HCT116 (cell line): ENCODE data around the gene CAMKMT.

Experiments
- CEBPB ChIP-seq: IDR thresholded peaks from 2 replicates; pipeline ENCODE4 v1.6.1; 2012; ENCODE audit warnings: low read depth
- EZH2 ChIP-seq: fragments of 200-600 bp; sonication (generic); IDR thresholded peaks from 2 replicates; pipeline ENCODE4 v1.6.1; 2017; ENCODE audit warnings: antibody characterized with exemption, mixed run types
- EZH2phosphoT487 ChIP-seq: fragments of 200-600 bp; IDR thresholded peaks from 2 replicates; pipeline ENCODE4 v1.6.1; 2018; ENCODE audit warnings: antibody characterized with exemption, borderline replicate concordance
- POLR2A ChIP-seq: IDR thresholded peaks from 2 replicates; pipeline ENCODE4 v1.7.0; 2011; ENCODE audit warnings: borderline replicate concordance; ENCODE audit not compliant: insufficient read depth, insufficient read length; ENCODE audit errors: extremely low read depth
- POLR2AphosphoS5 ChIP-seq: IDR thresholded peaks from 2 replicates; pipeline ENCODE4 v1.6.1; 2011; ENCODE audit warnings: mild to moderate bottlenecking, low read depth, low read length, moderate library complexity
- RAD21 ChIP-seq: IDR thresholded peaks from 2 replicates; pipeline ENCODE4 v1.6.1; 2012; ENCODE audit warnings: low read depth, mild to moderate bottlenecking
- SIN3A ChIP-seq: IDR thresholded peaks from 2 replicates; pipeline ENCODE4 v1.6.1; 2012; ENCODE audit warnings: low read depth
- SP1 ChIP-seq: IDR thresholded peaks from 2 replicates; pipeline ENCODE4 v1.6.1; 2012; ENCODE audit warnings: low read depth
- YY1 ChIP-seq: IDR thresholded peaks from 2 replicates; pipeline ENCODE4 v1.6.1; 2011; ENCODE audit warnings: low read length, low read depth, moderate library complexity, mild to moderate bottlenecking; ENCODE audit not compliant: insufficient replicate concordance; ENCODE audit errors: extremely low read depth
- ZNF274 ChIP-seq: fragments of 200-500 bp; sonication (Bioruptor generic); IDR thresholded peaks from 2 replicates; pipeline ENCODE4 v1.6.1; 2014; ENCODE audit warnings: mild to moderate bottlenecking, low read depth, low read length, inconsistent platforms
- TF ChIP-seq, protein P1 (sequence below): IDR thresholded peaks from 2 replicates; pipeline ENCODE4 v1.6.1; 2012
- TF ChIP-seq, protein P2 (sequence below), 3 experiments: fragments of 200-600 bp in 1 of 3; sonication (generic) in 1 of 3; IDR thresholded peaks in 2 of 3; conservative IDR thresholded peaks in 1 of 3; 2 replicates each; pipeline ENCODE4 v1.5.1; 2012 to 2017; ENCODE audit warnings: low read depth in 2 of 3, low read length in 2 of 3, antibody characterized with exemption in 1 of 3, borderline replicate concordance in 1 of 3, control low read depth in 1 of 3, mild to moderate bottlenecking in 1 of 3, mixed read lengths in 1 of 3, mixed run types in 1 of 3, moderate library complexity in 1 of 3; ENCODE audit not compliant: insufficient read depth in 1 of 3
- TF ChIP-seq, protein P3 (sequence below): IDR thresholded peaks from 2 replicates; pipeline ENCODE4 v1.6.1; 2012; ENCODE audit warnings: low read depth

DNA sequence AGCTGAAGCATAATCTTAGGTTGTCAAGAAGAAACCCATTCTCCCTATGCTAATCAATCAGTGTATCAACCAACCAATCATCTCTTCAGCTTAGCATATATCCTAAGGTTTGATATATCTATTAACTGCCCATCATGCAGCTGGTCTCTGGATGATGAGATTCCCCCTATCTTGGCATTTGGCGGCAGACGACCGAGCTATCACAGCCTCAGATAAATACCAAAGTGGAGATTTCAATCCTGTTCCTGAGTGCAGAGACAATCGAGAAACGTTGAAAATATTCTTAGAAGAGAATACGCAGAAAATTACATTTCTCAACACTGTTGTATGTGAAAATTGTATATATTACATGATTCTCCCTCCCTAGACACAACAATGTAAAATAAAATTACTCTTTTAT lies 320.7 kb downstream of the CAMKMT start:
- TF ChIP-seq ZNF274 (no peak), POLR2AphosphoS5 (no peak), YY1 (no peak), CEBPB (no peak), SP1 (no peak), POLR2A (no peak), EZH2phosphoT487 (no peak), EZH2 (no peak), SIN3A (no peak), RAD21 (no peak)
- TF ChIP-seq, protein P1, sequence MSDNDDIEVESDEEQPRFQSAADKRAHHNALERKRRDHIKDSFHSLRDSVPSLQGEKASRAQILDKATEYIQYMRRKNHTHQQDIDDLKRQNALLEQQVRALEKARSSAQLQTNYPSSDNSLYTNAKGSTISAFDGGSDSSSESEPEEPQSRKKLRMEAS: no peak
- TF ChIP-seq, protein P2, sequence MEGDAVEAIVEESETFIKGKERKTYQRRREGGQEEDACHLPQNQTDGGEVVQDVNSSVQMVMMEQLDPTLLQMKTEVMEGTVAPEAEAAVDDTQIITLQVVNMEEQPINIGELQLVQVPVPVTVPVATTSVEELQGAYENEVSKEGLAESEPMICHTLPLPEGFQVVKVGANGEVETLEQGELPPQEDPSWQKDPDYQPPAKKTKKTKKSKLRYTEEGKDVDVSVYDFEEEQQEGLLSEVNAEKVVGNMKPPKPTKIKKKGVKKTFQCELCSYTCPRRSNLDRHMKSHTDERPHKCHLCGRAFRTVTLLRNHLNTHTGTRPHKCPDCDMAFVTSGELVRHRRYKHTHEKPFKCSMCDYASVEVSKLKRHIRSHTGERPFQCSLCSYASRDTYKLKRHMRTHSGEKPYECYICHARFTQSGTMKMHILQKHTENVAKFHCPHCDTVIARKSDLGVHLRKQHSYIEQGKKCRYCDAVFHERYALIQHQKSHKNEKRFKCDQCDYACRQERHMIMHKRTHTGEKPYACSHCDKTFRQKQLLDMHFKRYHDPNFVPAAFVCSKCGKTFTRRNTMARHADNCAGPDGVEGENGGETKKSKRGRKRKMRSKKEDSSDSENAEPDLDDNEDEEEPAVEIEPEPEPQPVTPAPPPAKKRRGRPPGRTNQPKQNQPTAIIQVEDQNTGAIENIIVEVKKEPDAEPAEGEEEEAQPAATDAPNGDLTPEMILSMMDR (IDR thresholded peaks at IDR 0.05 in 2 of 3, conservative IDR thresholded peaks at IDR 0.05 in 1 of 3; ENCODE audit: borderline replicate concordance in 1 of 3, insufficient read depth in 1 of 3, low read depth in 2 of 3, low read length in 2 of 3): no peak
- TF ChIP-seq, protein P3, sequence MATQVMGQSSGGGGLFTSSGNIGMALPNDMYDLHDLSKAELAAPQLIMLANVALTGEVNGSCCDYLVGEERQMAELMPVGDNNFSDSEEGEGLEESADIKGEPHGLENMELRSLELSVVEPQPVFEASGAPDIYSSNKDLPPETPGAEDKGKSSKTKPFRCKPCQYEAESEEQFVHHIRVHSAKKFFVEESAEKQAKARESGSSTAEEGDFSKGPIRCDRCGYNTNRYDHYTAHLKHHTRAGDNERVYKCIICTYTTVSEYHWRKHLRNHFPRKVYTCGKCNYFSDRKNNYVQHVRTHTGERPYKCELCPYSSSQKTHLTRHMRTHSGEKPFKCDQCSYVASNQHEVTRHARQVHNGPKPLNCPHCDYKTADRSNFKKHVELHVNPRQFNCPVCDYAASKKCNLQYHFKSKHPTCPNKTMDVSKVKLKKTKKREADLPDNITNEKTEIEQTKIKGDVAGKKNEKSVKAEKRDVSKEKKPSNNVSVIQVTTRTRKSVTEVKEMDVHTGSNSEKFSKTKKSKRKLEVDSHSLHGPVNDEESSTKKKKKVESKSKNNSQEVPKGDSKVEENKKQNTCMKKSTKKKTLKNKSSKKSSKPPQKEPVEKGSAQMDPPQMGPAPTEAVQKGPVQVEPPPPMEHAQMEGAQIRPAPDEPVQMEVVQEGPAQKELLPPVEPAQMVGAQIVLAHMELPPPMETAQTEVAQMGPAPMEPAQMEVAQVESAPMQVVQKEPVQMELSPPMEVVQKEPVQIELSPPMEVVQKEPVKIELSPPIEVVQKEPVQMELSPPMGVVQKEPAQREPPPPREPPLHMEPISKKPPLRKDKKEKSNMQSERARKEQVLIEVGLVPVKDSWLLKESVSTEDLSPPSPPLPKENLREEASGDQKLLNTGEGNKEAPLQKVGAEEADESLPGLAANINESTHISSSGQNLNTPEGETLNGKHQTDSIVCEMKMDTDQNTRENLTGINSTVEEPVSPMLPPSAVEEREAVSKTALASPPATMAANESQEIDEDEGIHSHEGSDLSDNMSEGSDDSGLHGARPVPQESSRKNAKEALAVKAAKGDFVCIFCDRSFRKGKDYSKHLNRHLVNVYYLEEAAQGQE: no peak
